EL (cell line): Measurements from ENCODE around the gene CUX1.
"Not testable (repeated sequence)": the region's sequence is repeated elsewhere in the genome, so short reads cannot be mapped to it uniquely, and the experiment has no call there.

ENCODE experiments used
- DNase-seq: peaks from one replicate; pipeline ENCODE4 v3.0.0-alpha.2; 2016

The CUX1 gene

DNA sequence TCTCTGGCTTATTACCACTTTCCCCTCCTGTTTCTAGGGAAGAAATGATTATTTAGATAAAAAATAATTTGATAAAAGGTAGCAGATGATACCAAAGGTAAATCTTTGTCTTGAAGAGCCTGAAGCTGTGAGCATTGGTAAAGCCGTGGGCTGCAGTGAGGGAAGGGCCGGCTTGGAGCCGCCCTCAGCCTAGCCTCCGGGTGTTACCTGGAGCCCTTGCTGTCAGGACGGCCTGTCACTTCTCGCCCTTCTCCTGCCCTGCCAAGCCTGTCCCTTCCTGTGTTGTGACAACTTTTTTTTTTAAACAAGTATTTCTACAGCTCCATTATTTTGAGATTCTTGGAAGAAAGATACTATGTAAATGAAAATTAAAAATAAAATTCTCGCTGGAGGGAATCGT lies 7.0 kb downstream of the CUX1 start:
- DNase-seq = no peak

GRCh38 chr7:101826081-101826835 lies 8.8 kb downstream of the CUX1 start:
- no peak for DNase-seq

- DNase-seq = no peak
Observed at GRCh38 chr7:101828301-101829020, 11.0 kb downstream of the CUX1 start.

- no peak for DNase-seq
Observed at GRCh38 chr7:101829374-101829773, 11.9 kb downstream of the CUX1 start.

DNA sequence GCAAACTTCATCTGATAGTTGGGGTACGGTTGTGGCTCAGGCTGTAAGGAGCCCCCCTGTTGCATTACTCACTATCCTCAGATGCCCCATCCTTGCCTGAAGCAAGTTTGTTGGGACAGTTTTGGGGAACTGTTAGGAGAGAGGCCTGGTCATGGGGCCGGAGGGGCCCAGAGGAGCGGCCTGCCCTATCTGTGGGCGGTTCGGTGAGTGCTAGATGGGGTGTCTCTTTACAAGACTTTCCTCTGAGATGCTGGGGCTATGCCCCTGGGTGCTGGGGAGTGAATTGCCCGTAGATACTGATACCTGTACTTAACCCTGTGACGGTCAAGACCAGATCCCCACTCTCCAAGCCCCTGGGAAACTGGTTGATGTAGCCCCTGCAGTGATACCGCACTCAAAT lies 12.4 kb downstream of the CUX1 start:
- DNase-seq = no peak

DNA sequence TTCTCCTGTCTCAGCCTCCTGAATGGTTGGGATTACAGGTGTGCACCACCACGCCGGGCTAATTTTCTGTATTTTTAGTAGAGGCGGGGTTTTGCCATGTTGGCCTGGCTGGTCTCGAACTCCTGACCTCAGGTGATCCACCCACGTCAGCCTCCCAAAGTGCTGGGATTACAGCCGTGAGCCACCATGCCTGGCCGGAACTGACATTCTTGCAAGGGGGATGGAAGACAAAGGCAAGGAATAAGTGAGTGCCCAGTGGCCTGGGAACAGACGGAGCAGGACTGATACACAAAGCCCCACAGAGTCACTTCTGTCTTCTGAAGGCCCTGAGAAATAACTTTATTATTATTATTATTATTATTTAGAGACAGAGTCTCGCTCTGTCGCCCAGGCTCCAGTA lies 14.0 kb downstream of the CUX1 start:
- DNase-seq = not testable (repeated sequence)

- DNase-seq = no peak
Observed at GRCh38 chr7:101832205-101832631, 14.8 kb downstream of the CUX1 start.

- no peak for DNase-seq
Observed at GRCh38 chr7:101832685-101833375, 15.4 kb downstream of the CUX1 start.

DNA sequence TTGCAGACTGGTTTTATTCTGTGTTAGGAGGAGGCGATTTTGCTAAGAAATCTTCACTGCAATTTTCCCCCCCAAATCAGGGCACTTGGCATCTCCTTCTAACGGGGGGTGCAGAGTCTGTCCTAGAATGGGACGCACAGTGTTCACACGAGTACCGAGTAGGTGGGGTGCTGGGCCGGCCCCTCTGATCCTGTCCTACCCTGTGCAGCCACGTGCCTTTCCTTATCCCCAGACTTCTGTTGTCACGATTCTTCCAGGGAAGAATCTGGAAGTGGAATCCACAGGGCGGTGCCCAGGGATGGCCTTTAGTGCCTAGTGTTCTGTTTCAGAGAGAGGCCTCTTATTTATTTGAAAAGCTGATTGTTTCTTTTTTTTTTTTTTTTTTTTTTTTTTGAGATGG lies 16.4 kb downstream of the CUX1 start:
- no peak for DNase-seq

DNA sequence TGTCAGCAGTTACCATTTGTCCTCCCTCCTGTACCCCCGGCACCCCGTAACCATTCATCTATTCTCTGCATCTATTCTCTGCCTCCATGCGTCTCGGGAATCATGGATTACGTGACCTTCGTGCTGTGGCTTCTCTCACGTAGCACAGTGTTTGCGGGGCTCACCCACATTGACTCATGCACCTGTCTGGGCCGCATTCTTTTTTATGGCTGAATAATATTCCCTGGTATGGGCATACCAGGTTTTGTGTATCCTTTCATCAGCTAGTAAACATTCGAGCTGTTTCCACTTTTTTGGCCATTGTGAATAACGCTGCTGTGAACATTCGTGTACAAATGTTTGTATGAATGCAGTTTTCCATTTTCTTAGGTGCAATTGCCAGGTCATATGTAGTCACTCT lies 17.7 kb downstream of the CUX1 start:
- DNase-seq = no peak

GRCh38 chr7:101837433-101837832 lies 20.0 kb downstream of the CUX1 start:
- DNase-seq = not testable (repeated sequence)

- no peak for DNase-seq
Observed at GRCh38 chr7:101838837-101839483, 21.5 kb downstream of the CUX1 start.

DNA sequence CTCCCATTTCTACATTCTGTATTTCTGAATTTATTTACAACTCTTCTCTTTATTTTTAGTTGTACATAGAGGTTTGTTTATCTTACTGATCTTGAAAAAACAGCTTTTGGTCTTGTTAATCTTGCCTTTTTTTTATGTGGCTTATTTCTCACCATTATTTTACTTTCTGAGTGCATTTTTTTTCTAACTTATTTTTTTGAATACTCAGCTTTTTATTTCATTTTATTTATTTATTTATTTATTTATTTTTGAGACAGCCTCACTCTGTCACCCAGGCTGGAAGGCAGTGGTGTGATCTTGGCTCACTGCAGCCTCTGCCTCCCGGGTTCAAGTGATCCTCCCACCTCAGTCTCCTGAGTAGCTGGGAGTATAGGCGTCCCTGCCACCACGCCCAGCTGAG lies 23.9 kb downstream of the CUX1 start:
- DNase-seq = no peak

DNA sequence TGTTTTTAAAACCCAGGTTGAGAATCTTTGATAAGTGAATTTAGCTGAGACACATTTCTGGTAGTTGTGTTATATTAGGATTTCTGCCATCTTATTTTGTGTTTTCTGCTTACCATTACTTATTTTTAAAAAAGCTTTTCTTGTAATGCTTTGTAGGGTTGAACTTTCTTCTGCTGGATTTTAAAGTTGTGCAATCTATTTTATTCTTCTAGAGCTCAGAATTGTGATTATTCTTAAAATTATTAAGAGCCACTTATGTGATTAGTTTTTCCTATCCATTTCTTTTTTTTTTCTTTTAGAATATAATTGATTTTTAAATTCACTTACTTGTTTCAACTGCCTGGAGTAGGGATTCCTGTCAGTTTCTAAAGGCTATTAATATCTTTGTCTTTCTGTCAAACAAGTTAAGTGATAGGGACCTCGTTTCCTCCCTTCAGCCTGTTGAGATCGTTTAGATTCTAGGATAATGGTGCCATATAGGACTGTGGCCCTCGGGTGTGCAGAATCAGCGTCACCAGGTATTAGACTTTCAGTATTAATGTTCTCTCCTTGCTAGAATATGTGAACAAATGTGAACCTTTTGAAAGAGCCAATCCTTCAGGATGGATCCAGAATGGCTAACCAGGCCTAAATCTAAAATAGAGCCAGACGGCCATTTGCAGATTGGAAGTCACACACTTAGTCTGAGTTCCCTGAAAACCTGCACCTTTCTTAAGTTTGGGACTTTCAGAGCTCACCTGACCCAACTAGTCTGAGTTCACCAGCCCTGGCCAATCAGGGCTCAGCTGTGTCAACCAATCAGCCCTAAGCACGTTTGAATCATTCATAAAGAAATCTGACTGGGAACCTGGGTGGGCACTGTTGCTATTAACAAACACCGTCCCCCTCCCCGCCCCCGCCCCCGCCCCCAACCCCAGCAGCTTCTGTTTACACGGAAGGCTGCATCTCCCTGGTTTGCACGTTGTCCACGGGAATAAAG lies 26.2 kb downstream of the CUX1 start:
- DNase-seq = no peak

GRCh38 chr7:101845974-101846373 lies 28.5 kb downstream of the CUX1 start:
- DNase-seq = no peak

DNA sequence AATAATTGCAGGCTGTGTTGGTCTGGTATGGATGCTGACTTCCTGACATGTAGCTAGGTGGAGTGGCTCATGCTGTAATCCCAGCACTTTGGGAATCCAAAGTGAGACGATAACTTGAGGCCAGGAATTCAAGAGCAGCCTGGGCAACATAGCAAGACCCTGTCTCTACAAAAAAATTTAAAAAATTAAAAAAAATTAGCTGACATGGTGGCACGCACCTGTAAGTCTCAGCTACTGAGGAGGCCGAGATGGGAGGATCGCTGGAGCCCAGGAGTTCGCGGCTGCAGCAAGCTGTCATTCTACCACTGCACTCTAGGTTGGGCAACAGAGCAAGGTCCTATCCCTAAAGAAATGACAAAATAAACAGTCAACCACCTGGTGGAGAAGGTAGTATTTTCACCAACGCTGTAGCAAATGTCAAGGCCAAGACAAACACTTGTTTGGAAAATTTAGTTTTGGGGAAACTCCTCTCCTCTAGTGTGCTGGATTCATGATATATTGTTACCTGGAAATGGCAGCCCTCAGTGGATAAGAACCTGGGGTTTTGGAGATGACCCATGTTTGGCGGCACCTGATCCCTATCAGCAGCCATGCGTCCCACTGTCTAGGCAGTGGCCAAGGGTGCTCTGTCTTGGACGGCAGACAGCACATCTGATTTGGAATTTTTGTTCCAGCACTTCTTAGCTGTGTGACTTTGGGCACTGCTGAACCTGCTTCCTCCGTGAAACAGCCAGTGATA lies 29.5 kb downstream of the CUX1 start:
- no peak for DNase-seq

GRCh38 chr7:101848208-101848951 lies 31.0 kb downstream of the CUX1 start:
- DNase-seq = no peak

GRCh38 chr7:101849314-101849713 lies 31.9 kb downstream of the CUX1 start:
- DNase-seq = not testable (repeated sequence)

GRCh38 chr7:101852364-101852763 lies 34.9 kb downstream of the CUX1 start:
- DNase-seq = not testable (repeated sequence)

- DNase-seq = no peak
Observed at GRCh38 chr7:101853684-101854083, 36.3 kb downstream of the CUX1 start.
